GM18519 (cell line): ENCODE data around the gene TAAR2.
"Not testable (repeated sequence)": the region's sequence is repeated elsewhere in the genome, so short reads cannot be mapped to it uniquely, and the experiment has no call there.

Source experiments
- ATAC-seq: cut with Tn5 transposase; IDR thresholded peaks from one replicate; pipeline ENCODE4 v1.9.1; 2021; ENCODE audit warnings: mild to moderate bottlenecking, moderate library complexity; ENCODE audit not compliant: unreplicated experiment, low FRiP score

Gene TAAR2

GRCh38 chr6:132624175-132624574, at the start of gene TAAR2:
TSS of gene TAAR2 (minus strand) at chr6:132624275. CDS start at chr6:132624275, 0 bp downstream.
- ATAC-seq, result no peak

GRCh38 chr6:132673376-132674094, 49.5 kb upstream of the TAAR2 start:
- ATAC-seq, result no peak

- no peak for ATAC-seq
Observed at GRCh38 chr6:132671295-132671694, 47.2 kb upstream of the TAAR2 start.

- ATAC-seq, result peak; percentile 65
Observed at GRCh38 chr6:132669690-132670291, 45.7 kb upstream of the TAAR2 start.

GRCh38 chr6:132666118-132666517, 42.0 kb upstream of the TAAR2 start:
- no peak for ATAC-seq

GRCh38 chr6:132664309-132665034, 40.4 kb upstream of the TAAR2 start:
- no peak for ATAC-seq

GRCh38 chr6:132663661-132664060, 39.6 kb upstream of the TAAR2 start:
- ATAC-seq, result no peak

GRCh38 chr6:132661906-132662305, 37.8 kb upstream of the TAAR2 start:
- no peak for ATAC-seq

GRCh38 chr6:132659082-132659481, 35.0 kb upstream of the TAAR2 start, which contains the start of gene TAAR1:
TSS of gene TAAR1 (minus strand) at chr6:132659182. CDS start at chr6:132646003, 13,179 bp downstream.
- no peak for ATAC-seq

GRCh38 chr6:132651062-132651461, 27.0 kb upstream of the TAAR2 start:
- ATAC-seq, result no peak

GRCh38 chr6:132650429-132650828, 26.4 kb upstream of the TAAR2 start:
- no peak for ATAC-seq

GRCh38 chr6:132648828-132649227, 24.8 kb upstream of the TAAR2 start:
- no peak for ATAC-seq

GRCh38 chr6:132648356-132648755, 24.3 kb upstream of the TAAR2 start:
- peak; percentile 63 for ATAC-seq

- ATAC-seq, result no peak
Observed at GRCh38 chr6:132643547-132643946, 19.5 kb upstream of the TAAR2 start.

- not testable (repeated sequence) for ATAC-seq
Observed at GRCh38 chr6:132637135-132637534, 13.1 kb upstream of the TAAR2 start.

- ATAC-seq, result not testable (repeated sequence)
Observed at GRCh38 chr6:132635906-132636305, 11.8 kb upstream of the TAAR2 start.

GRCh38 chr6:132635288-132635687, 11.2 kb upstream of the TAAR2 start:
- ATAC-seq, result not testable (repeated sequence)

- no peak for ATAC-seq
Observed at GRCh38 chr6:132634796-132635195, 10.7 kb upstream of the TAAR2 start.

GRCh38 chr6:132633362-132633761, 9.3 kb upstream of the TAAR2 start:
- ATAC-seq, result no peak

GRCh38 chr6:132623106-132623845, 799 bp downstream of the TAAR2 start:
- no peak for ATAC-seq

- no peak for ATAC-seq
Observed at GRCh38 chr6:132616677-132617076, 7.4 kb downstream of the TAAR2 start.
